ENCODE measurements around the gene PLEKHG4B.
A peak's percentile ranks its signal among the peaks of the same experiment; 100 is the strongest.
"Not testable (repeated sequence)": the region's sequence is repeated elsewhere in the genome, so short reads cannot be mapped to it uniquely, and the experiment has no call there.

PLEKHG4B gene

GRCh38 chr5:91556-92263 lies at the start of gene PLEKHG4B:
Gene PLEKHG4B (plus strand): TSS chr5:92168. CDS start chr5:92232, 64 bp downstream.
- no peak for TF ChIP-seq CTCF (conservative IDR thresholded peaks at IDR 0.05; ENCODE audit: low read depth, low read length)
- no peak within 1 kb of the TSS for H3K4me3 ChIP-seq (ENCODE audit: low read length)
- no peak for DNase-seq (ENCODE audit: low read depth)

GRCh38 chr5:42250-42649 lies 49.7 kb upstream of the PLEKHG4B start:
- TF ChIP-seq CTCF (conservative IDR thresholded peaks at IDR 0.05; ENCODE audit: low read depth, low read length): peak; percentile 57

GRCh38 chr5:48192-48591 lies 43.8 kb upstream of the PLEKHG4B start:
- H3K4me3 ChIP-seq (ENCODE audit: low read length): no peak overlapping the region
- TF ChIP-seq CTCF (conservative IDR thresholded peaks at IDR 0.05; ENCODE audit: low read depth, low read length): no peak
- DNase-seq (ENCODE audit: low read depth): no peak

More at GRCh38 chr5:42250-42649, 49.7 kb upstream of the PLEKHG4B start:
- DNase-seq (ENCODE audit: low read depth): no peak
- no peak overlapping the region for H3K4me3 ChIP-seq (ENCODE audit: low read length)

- H3K4me3 ChIP-seq (ENCODE audit: low read length); DNase-seq (ENCODE audit: low read depth): not testable (repeated sequence)
Measured at GRCh38 chr5:49530-49929, 42.4 kb upstream of the PLEKHG4B start.

- no peak for TF ChIP-seq CTCF (conservative IDR thresholded peaks at IDR 0.05; ENCODE audit: low read depth, low read length)
- no peak for DNase-seq (ENCODE audit: low read depth)
- no peak overlapping the region for H3K4me3 ChIP-seq (ENCODE audit: low read length)
Measured at GRCh38 chr5:49953-50544, 41.9 kb upstream of the PLEKHG4B start.

- DNase-seq (ENCODE audit: low read depth): no peak
- no peak overlapping the region for H3K4me3 ChIP-seq (ENCODE audit: low read length)
- no peak for TF ChIP-seq CTCF (conservative IDR thresholded peaks at IDR 0.05; ENCODE audit: low read depth, low read length)
Measured at GRCh38 chr5:50724-51499, 41.1 kb upstream of the PLEKHG4B start.

- TF ChIP-seq CTCF (conservative IDR thresholded peaks at IDR 0.05; ENCODE audit: low read depth, low read length): no peak
- DNase-seq (ENCODE audit: low read depth): no peak
- H3K4me3 ChIP-seq (ENCODE audit: low read length): no peak overlapping the region
Measured at GRCh38 chr5:51500-51823, 40.5 kb upstream of the PLEKHG4B start.

All from retinal pigment epithelial cell (primary cell).